ENCODE measurements around the gene RABGAP1.

- TF ChIP-seq CTCF (conservative IDR thresholded peaks at IDR 0.05; ENCODE audit: low read length): no peak
- no peak for TF ChIP-seq EZH2phosphoT487 (IDR thresholded peaks at IDR 0.05; ENCODE audit: borderline replicate concordance, low read depth, low read length)
Measured at GRCh38 chr9:123061216-123061615, 120.4 kb downstream of the RABGAP1 start.
